Dendritic cell treated with granulocyte-macrophage colony-stimulating factor and Interleukin-4, amounts not matched to agents 40 ng/mL and 50 ng/mL, for 4 days (primary cell): ENCODE results near the gene SH3RF3.

ENCODE experiments used
- H3K27ac Mint-ChIP-seq: one replicate; pipeline ENCODE4 v1.8.0; 2022; ENCODE audit warnings: mild to moderate bottlenecking, mixed read lengths
- H3K27me3 Mint-ChIP-seq: one replicate; pipeline ENCODE4 v1.8.0; 2022; ENCODE audit warnings: mild to moderate bottlenecking, mixed read lengths
- H3K36me3 Mint-ChIP-seq: one replicate; pipeline ENCODE4 v1.8.0; 2022; ENCODE audit warnings: low read depth, mixed read lengths
- H3K4me1 Mint-ChIP-seq: one replicate; pipeline ENCODE4 v1.8.0; 2022; ENCODE audit warnings: low read depth, mixed read lengths
- H3K4me3 Mint-ChIP-seq: one replicate; pipeline ENCODE4 v1.8.0; 2022; ENCODE audit warnings: mild to moderate bottlenecking, moderate library complexity, mixed read lengths
- H3K9me3 Mint-ChIP-seq: one replicate; pipeline ENCODE4 v1.8.0; 2022; ENCODE audit warnings: mixed read lengths
- intact Hi-C: fragments of 100-400 bp; cut with micrococcal nuclease; formaldehyde crosslinking; loops from one replicate; pipeline ENCODE4 v1.15.0; 2022

Gene SH3RF3

GRCh38 chr2:109271920-109272319 lies 142.9 kb downstream of the SH3RF3 start:
- peaks cover 6% of the 10 kb centered on the region for H3K27me3 Mint-ChIP-seq
- H3K36me3 Mint-ChIP-seq = no peaks in the 10 kb centered on the region
- H3K9me3 Mint-ChIP-seq = no peaks in the 10 kb centered on the region
- no peak overlapping the region for H3K4me3 Mint-ChIP-seq
- intact Hi-C loops = no loop called here
- H3K4me1 Mint-ChIP-seq = peaks cover 30% of the 10 kb centered on the region
- H3K27ac Mint-ChIP-seq = no peak overlapping the region

GRCh38 chr2:109272461-109272860 lies 143.5 kb downstream of the SH3RF3 start:
- peaks cover 6% of the 10 kb centered on the region for H3K27me3 Mint-ChIP-seq
- no peak overlapping the region for H3K27ac Mint-ChIP-seq
- no peaks in the 10 kb centered on the region for H3K36me3 Mint-ChIP-seq
- H3K9me3 Mint-ChIP-seq = no peaks in the 10 kb centered on the region
- H3K4me3 Mint-ChIP-seq = no peak overlapping the region
- peaks cover 25% of the 10 kb centered on the region for H3K4me1 Mint-ChIP-seq
- intact Hi-C loops = no loop called here

GRCh38 chr2:109275120-109276012 lies 146.4 kb downstream of the SH3RF3 start:
- H3K27me3 Mint-ChIP-seq = peaks cover 2% of the 10 kb centered on the region
- H3K9me3 Mint-ChIP-seq = no peaks in the 10 kb centered on the region
- peaks cover 16% of the 10 kb centered on the region for H3K4me1 Mint-ChIP-seq
- no peak overlapping the region for H3K4me3 Mint-ChIP-seq
- intact Hi-C loops = no loop called here
- H3K36me3 Mint-ChIP-seq = no peaks in the 10 kb centered on the region
- H3K27ac Mint-ChIP-seq = no peak overlapping the region

- Mint-ChIP-seq H3K4me3 (no peak overlapping the region), H3K4me1 (peaks cover 16% of the 10 kb centered on the region), H3K27me3 (no peaks in the 10 kb centered on the region), H3K27ac (no peak overlapping the region), H3K36me3 (no peaks in the 10 kb centered on the region), H3K9me3 (no peaks in the 10 kb centered on the region)
- intact Hi-C loops = no loop called here
These were observed 148.4 kb downstream of the SH3RF3 start for GRCh38 chr2:109277406-109277805.

GRCh38 chr2:109279243-109279860 lies 150.3 kb downstream of the SH3RF3 start:
- H3K4me1 Mint-ChIP-seq = peaks cover 14% of the 10 kb centered on the region
- H3K9me3 Mint-ChIP-seq = no peaks in the 10 kb centered on the region
- peaks cover 2% of the 10 kb centered on the region for H3K27me3 Mint-ChIP-seq
- H3K4me3 Mint-ChIP-seq = no peak overlapping the region
- intact Hi-C loops = no loop called here
- no peak overlapping the region for H3K27ac Mint-ChIP-seq
- no peaks in the 10 kb centered on the region for H3K36me3 Mint-ChIP-seq

GRCh38 chr2:109280804-109281203 lies 151.8 kb downstream of the SH3RF3 start:
- peaks cover 11% of the 10 kb centered on the region for H3K4me1 Mint-ChIP-seq
- no peaks in the 10 kb centered on the region for H3K36me3 Mint-ChIP-seq
- H3K4me3 Mint-ChIP-seq = no peak overlapping the region
- H3K27ac Mint-ChIP-seq = no peak overlapping the region
- H3K9me3 Mint-ChIP-seq = no peaks in the 10 kb centered on the region
- intact Hi-C loops = no loop called here
- peaks cover 2% of the 10 kb centered on the region for H3K27me3 Mint-ChIP-seq

GRCh38 chr2:109282360-109282759 lies 153.4 kb downstream of the SH3RF3 start:
- Mint-ChIP-seq H3K4me3 (no peak overlapping the region), H3K27ac (no peak overlapping the region), H3K4me1 (peaks cover 12% of the 10 kb centered on the region), H3K27me3 (peaks cover 2% of the 10 kb centered on the region), H3K9me3 (no peaks in the 10 kb centered on the region), H3K36me3 (no peaks in the 10 kb centered on the region)
- intact Hi-C loops = no loop called here

- H3K36me3 Mint-ChIP-seq = no peaks in the 10 kb centered on the region
- H3K27ac Mint-ChIP-seq = no peak overlapping the region
- no peak overlapping the region for H3K4me3 Mint-ChIP-seq
These were observed 153.9 kb downstream of the SH3RF3 start for GRCh38 chr2:109282865-109283264.

GRCh38 chr2:109284826-109285225 lies 155.8 kb downstream of the SH3RF3 start:
- peaks cover 2% of the 10 kb centered on the region for H3K27me3 Mint-ChIP-seq
- H3K4me1 Mint-ChIP-seq = peaks cover 12% of the 10 kb centered on the region
- H3K9me3 Mint-ChIP-seq = no peaks in the 10 kb centered on the region
- no peak overlapping the region for H3K4me3 Mint-ChIP-seq
- intact Hi-C loops = no loop called here
- no peaks in the 10 kb centered on the region for H3K36me3 Mint-ChIP-seq
- H3K27ac Mint-ChIP-seq = no peak overlapping the region

More at GRCh38 chr2:109282865-109283264, 153.9 kb downstream of the SH3RF3 start:
- intact Hi-C loops = no loop called here
- Mint-ChIP-seq H3K9me3 (no peaks in the 10 kb centered on the region), H3K27me3 (peaks cover 2% of the 10 kb centered on the region), H3K4me1 (peaks cover 12% of the 10 kb centered on the region)

- Mint-ChIP-seq H3K27me3 (peaks cover 2% of the 10 kb centered on the region), H3K4me1 (peaks cover 12% of the 10 kb centered on the region)
These were observed 156.2 kb downstream of the SH3RF3 start for GRCh38 chr2:109285244-109285651.

GRCh38 chr2:109287413-109287812 lies 158.4 kb downstream of the SH3RF3 start:
- Mint-ChIP-seq H3K9me3 (no peaks in the 10 kb centered on the region), H3K36me3 (no peaks in the 10 kb centered on the region), H3K27ac (no peak overlapping the region), H3K4me1 (peaks cover 12% of the 10 kb centered on the region), H3K4me3 (no peak overlapping the region), H3K27me3 (peaks cover 2% of the 10 kb centered on the region)
- intact Hi-C loops = no loop called here

More at GRCh38 chr2:109285244-109285651, 156.2 kb downstream of the SH3RF3 start:
- no peak overlapping the region for H3K27ac Mint-ChIP-seq
- H3K9me3 Mint-ChIP-seq = no peaks in the 10 kb centered on the region
- H3K4me3 Mint-ChIP-seq = no peak overlapping the region
- intact Hi-C loops = no loop called here
- no peaks in the 10 kb centered on the region for H3K36me3 Mint-ChIP-seq

GRCh38 chr2:109287838-109288237 lies 158.8 kb downstream of the SH3RF3 start:
- H3K27me3 Mint-ChIP-seq = peaks cover 2% of the 10 kb centered on the region
- intact Hi-C loops = no loop called here
- no peak overlapping the region for H3K4me3 Mint-ChIP-seq
- H3K36me3 Mint-ChIP-seq = no peaks in the 10 kb centered on the region
- H3K4me1 Mint-ChIP-seq = peaks cover 12% of the 10 kb centered on the region
- H3K27ac Mint-ChIP-seq = no peak overlapping the region
- no peaks in the 10 kb centered on the region for H3K9me3 Mint-ChIP-seq

- intact Hi-C loops = no loop called here
- no peaks in the 10 kb centered on the region for H3K9me3 Mint-ChIP-seq
- H3K4me3 Mint-ChIP-seq = no peak overlapping the region
- H3K36me3 Mint-ChIP-seq = no peaks in the 10 kb centered on the region
- peaks cover 12% of the 10 kb centered on the region for H3K4me1 Mint-ChIP-seq
- no peak overlapping the region for H3K27ac Mint-ChIP-seq
- H3K27me3 Mint-ChIP-seq = peaks cover 3% of the 10 kb centered on the region
These were observed 159.8 kb downstream of the SH3RF3 start for GRCh38 chr2:109288544-109289368.
